Omental fat pad (tissue), 4 donors: Measurements from ENCODE around the gene SLC16A5. TPM values are rescaled to one million over a fixed set of nuclear protein-coding genes. Genes with fewer than 3 reads are reported as not detected.
"Not testable (repeated sequence)": the region's sequence is repeated elsewhere in the genome, so short reads cannot be mapped to it uniquely, and the experiment has no call there.

Experiments
- ATAC-seq: fragments of 150-250 bp; one replicate; pipeline ENCODE4 v1.9.1; 2016; ENCODE audit warnings: mild to moderate bottlenecking, moderate library complexity; ENCODE audit not compliant: low FRiP score
- DNase-seq: peaks from one replicate; pipeline ENCODE4 v3.0.0-alpha.2; 2019; ENCODE audit warnings: low spot score
- CTCF ChIP-seq, 3 donors: fragments of 450-650 bp; IDR thresholded peaks; one replicate each; pipeline ENCODE4 v1.5.1; 2016 to 2017; ENCODE audit warnings: antibody characterized with exemption in 3 of 3, mild to moderate bottlenecking in 3 of 3, moderate library complexity in 2 of 3
- total RNA-seq, 4 donors: library from RNA; depleted of rRNA; stranded (reverse); fragments of >200 nt; gene quantifications; one replicate each; pipeline ENCODE4 v1.1.0, GENCODE V29; 2016

SLC16A5 gene
- total RNA-seq, 4 donors from 2014 or later, result 12.0 to 22.7 (median 16.4) TPM

GRCh38 chr17:75133001-75133400, 45.2 kb downstream of the SLC16A5 start:
- ATAC-seq, result no peak
- no peak for TF ChIP-seq CTCF (IDR thresholded peaks at IDR 0.05)
- no peak for DNase-seq

- not testable (repeated sequence) for ATAC-seq, DNase-seq
Observed at GRCh38 chr17:75133607-75134347, 46.0 kb downstream of the SLC16A5 start.

- ATAC-seq (no peak), DNase-seq (no peak)
- no peak for TF ChIP-seq CTCF (IDR thresholded peaks at IDR 0.05)
Observed at GRCh38 chr17:75135452-75135851, 47.7 kb downstream of the SLC16A5 start.

GRCh38 chr17:75135946-75136345, 48.2 kb downstream of the SLC16A5 start:
- TF ChIP-seq CTCF (IDR thresholded peaks at IDR 0.05), result no peak
- DNase-seq (no peak), ATAC-seq (no peak)

- not testable (repeated sequence) for DNase-seq, ATAC-seq
Observed at GRCh38 chr17:75137762-75138161, 50.0 kb downstream of the SLC16A5 start.

- no peak for DNase-seq
- no peak for TF ChIP-seq CTCF (IDR thresholded peaks at IDR 0.05)
- ATAC-seq, result no peak
Observed at GRCh38 chr17:75138519-75138918, 50.8 kb downstream of the SLC16A5 start.

- ATAC-seq (no peak), DNase-seq (no peak)
Observed at GRCh38 chr17:75142236-75142971, 54.6 kb downstream of the SLC16A5 start.

More at GRCh38 chr17:75142236-75142971, 54.6 kb downstream of the SLC16A5 start:
- TF ChIP-seq CTCF (IDR thresholded peaks at IDR 0.05), result no peak
